ENCODE results near the gene SMIM20.

- TF ChIP-seq CTCF (IDR thresholded peaks at IDR 0.05) (no peak), ZFX (IDR thresholded peaks at IDR 0.05; ENCODE audit: borderline replicate concordance) (no peak)
These were observed 24.8 kb downstream of the SMIM20 start for GRCh38 chr4:25938787-25939186.

All from 22Rv1 (cell line).